Stimulated activated naive CD8-positive, alpha-beta T cell treated with anti-CD3 and anti-CD28 coated beads, Interleukin-15, Interleukin-2, amounts not matched to agents 100 U/mL and 50 U/mL, for 24 hours (primary cell): ENCODE measurements around the gene ISYNA1.

Experiments
- ATAC-seq: fragments of 150-1000 bp; cut with Tn5 transposase; one replicate; pipeline ENCODE4 v1.10.0; 2021
- DNase-seq: peaks from one replicate; pipeline ENCODE4 v3.0.0; 2021

ISYNA1 gene

GRCh38 chr19:18431351-18432197 lies 6.4 kb downstream of the ISYNA1 start:
- DNase-seq (no peak), ATAC-seq (no peak)

DNA sequence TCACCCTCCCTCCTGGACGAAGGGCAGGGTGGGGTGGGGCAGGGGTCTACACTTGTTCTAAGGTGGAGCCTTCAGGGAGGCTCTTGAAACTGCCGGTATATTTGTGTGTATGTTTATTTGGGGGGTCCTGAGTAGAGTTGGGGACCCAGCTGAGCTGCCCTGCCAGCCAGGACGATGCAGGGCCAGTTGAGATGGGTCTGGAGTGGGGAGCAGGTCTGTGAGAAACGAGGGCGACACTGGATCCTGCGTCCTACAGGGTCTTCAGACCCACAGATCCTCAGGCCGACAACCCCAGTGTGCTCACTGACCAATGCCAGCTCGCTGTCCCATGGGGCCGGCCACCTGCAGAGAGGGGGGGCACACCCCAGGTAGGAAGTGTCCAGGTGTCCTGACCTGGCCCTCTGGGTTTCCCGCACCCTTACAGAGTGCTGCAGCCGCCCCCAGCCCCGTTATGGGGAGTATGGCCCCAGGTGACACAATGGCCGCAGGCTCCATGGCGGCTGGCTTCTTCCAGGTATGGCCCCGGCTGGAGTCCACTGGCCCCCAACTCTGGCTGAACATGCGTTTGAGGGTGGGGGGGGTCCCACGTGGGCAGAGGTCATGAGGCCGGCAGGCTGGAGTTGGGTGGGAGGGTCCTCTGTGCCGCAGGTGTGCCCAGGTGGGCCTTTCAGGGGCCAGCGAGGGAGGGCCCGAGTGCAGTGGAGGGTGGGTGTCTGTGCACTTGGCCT lies 7.4 kb downstream of the ISYNA1 start:
- DNase-seq (no peak), ATAC-seq (no peak)

GRCh38 chr19:18429717-18430416 lies 8.1 kb downstream of the ISYNA1 start:
- DNase-seq (no peak), ATAC-seq (no peak)

DNA sequence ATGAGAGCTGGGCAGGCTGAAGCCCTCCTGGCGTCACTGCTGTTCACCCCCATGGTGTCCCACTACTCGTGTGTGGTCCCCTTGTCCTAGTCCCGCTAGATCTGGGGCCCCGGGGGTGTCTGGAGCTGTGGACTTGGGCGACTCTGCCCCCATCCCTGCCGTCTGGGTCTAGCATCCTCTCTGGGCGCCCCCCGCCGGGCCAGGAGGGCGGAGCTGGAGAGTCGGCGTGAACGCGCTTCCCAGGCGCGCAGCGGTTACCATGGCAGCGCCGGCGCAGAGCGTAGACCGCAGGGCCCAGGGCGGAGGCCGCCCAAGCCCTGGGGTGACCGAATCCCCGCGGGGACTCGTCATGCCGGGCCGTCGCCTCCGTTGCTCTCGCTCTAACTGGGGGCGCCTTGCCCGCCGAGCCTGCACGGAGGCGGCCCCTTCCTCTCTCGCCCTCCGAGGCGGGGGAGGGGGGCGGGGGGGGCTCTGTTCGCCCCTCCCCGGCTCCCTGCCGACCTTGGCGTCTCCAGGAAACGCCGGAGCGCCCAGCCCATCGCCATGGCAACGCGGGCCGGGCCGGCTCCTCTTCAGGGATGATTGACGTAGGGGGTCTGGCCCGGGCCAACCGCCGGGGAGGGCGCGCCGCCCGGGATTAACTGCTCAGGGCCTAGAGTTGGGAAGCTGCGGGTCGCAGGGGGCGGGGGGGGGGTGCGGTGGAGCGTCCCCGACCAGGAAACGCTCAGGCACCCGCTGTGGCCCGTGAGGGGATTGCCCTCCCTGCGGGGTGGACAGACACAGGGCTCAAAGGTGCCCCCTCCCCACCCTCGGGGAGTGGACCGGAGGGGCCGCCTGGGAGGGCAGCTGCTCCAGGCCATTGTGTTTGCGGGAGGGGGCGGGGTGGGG lies 8.9 kb downstream of the ISYNA1 start:
- peak; percentile 79 for ATAC-seq
- DNase-seq: peak; percentile 88

GRCh38 chr19:18428173-18428786 lies 9.7 kb downstream of the ISYNA1 start:
- ATAC-seq: no peak
- DNase-seq: no peak

GRCh38 chr19:18427743-18428113 lies 10.2 kb downstream of the ISYNA1 start:
- DNase-seq (no peak), ATAC-seq (no peak)

DNA sequence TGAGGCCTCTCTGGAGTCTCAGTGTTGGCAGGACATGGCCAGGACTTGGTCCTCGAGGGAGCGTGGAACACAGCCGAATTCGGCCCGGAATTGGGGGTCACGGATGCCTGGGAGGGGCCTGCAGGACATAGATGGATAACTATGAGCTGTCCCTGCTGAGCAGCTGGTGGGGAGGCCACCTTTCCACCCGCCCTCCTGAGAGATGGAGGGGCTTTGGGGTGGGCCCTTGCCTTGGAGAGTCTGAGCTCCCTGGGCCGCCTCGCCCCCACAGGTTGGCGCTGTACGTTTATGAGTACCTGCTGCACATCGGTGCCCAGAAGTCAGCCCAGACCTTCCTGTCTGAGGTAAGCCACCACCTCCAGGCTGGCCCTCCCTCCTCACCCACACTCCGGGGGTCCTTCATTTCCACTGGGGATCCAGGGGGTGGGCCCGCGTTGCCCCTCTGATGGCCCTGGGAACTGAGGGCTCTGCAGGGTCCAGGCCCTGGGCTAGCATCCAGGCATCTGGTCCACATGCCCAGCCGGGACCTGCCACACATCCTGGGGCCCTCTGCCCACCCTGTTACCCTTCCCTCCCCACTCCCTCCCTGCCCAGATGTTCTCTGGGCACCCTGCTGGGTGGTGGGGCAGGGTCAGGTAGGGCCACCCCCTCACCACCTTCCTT lies 10.7 kb downstream of the ISYNA1 start:
- no peak for ATAC-seq

GRCh38 chr19:18426416-18426767 lies 11.5 kb downstream of the ISYNA1 start:
- no peak for DNase-seq
- ATAC-seq: no peak

More for the DNA sequence above, 10.7 kb downstream of the ISYNA1 start:
- no peak for DNase-seq

DNA sequence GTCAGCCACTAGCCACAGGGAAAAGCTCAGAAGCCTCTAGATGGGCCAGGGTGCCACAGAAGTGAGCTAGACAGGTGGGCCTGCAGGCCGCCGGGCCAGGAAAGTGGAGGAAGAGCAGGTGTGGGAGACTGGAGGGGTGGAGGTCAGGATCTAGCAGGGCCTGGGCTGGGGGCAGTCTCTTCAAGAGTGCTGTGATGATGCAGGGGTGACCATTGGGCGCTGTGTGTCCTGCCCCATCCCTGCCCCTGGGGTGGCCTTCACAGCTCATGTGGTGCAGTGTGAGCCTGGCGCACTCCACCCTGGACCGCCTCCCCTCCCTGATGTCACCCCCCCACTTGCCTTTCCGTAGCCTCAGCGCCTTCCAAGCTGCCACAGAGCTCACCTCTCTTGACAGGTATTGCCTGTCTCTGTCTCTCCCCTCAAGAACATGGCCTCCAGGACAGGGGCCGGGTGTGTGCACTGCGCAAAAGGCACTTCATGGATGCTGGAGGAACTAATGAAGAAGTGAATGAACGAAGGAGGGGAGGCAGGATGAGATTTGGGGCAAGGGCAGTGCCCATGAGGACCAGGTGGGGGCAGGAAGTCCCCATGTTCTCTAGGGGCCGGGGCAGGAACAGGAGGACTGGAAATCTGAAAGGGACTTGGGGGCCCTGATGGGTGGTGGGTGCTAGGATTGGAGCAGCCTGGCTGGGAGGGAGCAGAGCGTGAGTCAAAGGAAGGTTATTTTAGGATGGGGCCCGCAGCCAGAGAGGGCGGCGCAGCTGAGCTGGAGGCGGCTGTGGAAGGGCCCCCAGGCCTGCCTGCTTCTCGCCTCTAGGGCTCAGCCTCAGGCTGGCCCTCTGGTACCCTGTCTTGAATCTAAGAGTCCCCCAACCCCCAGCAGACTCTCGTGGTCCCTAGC lies 12.2 kb downstream of the ISYNA1 start:
- ATAC-seq (no peak), DNase-seq (no peak)

GRCh38 chr19:18424890-18425514 lies 12.9 kb downstream of the ISYNA1 start:
- DNase-seq (no peak), ATAC-seq (no peak)

DNA sequence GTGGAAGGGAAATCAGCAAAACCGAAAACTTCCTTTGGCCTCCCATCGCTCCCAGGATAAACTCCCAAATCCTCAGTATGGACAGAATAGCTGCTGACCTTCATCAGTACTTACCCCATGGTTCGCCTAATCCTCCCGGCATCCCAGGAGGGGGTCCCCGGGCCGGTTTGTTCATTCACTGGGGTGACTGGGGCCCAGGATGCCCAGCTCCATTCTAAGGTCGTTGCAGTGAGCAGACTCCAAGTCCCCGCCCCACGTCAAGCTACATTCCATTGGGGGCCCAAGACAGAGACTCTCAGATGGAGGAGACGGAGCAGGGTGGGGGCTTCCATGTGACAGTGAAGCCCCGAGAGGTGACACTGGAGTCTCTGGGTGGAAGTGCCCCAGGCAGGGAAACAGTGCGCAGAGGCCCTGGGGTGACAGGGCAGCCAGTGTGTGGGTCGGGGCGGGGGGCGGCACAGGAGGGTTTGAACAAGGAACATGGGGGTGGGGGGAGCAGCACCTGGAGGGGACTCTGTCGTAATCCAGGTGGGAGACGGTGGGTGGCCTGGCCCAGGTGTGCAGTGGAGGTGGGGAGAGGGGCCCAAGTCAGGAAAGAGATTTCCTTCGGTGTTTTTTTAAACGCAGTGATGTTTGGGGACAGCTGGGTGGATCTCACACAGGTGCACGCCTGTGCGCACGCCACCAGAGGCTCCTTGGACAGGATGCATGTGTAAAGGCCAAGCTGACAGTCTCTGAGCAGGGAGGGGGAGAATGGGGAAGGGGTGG lies 13.6 kb downstream of the ISYNA1 start:
- ATAC-seq (no peak), DNase-seq (no peak)

- DNase-seq (no peak), ATAC-seq (no peak)
Measured at GRCh38 chr19:18423258-18424020, 14.5 kb downstream of the ISYNA1 start.

DNA sequence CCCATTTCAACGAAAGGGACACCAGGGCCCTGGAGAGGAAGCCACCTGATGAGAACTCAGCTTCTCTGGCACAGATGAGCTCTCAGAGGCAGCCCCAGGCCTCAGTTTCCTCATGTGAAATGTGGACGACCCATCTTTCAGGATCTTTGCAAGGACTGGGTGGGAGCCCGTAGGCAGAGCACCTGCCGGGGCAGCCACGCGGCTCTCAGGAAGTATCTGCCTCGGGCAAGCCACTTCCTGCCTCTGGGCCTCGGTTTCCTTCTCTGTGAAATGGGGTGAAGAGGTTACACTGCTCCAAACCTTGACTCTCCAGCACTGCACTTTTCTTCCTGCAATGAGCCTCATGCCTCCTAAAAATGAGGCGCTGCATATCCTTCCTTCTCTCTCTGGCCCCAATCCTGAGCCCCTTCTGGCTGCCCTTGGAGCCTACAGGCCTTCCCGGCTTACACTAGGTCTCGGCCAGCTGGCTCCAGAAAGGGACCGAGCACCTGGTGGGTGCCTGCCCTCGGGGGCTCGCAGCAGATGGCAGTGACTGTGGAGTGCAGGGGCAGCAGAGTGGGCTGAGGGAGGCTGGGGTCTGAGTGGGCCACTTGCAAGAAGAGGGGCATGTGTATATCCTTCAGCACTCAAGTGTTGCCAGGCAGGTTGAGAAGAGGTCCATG lies 15.3 kb downstream of the ISYNA1 start:
- ATAC-seq (no peak), DNase-seq (no peak)

DNA sequence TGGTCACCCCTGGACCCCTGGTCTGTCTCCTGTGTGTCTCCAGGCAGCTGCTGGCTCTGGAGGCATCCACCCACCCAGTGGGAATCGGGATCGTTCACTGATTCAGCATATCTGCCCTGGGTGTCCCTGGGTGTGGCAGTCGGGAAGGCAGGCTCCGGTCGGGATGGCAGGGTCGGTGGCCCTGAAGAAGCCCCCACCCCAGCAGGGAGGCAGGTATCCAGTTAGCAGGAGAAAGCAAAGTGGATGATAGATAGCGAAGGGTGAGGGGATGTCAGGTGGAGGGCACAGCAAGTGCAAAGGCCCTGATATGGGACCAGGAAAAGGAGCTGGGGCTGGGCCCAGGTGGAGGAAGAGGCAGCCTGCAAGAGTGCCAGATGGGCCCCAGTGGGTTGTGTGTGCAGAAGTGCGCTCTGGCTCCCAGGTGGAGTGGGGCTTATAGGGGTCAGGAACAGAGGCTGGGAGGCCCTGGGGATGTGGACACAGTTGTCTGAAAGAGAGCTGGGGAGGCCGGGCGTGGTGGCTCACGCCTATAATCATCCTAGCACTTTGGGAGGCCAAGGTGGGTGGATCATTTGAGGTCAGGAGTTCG lies 16.5 kb downstream of the ISYNA1 start:
- ATAC-seq: no peak
- no peak for DNase-seq

DNA sequence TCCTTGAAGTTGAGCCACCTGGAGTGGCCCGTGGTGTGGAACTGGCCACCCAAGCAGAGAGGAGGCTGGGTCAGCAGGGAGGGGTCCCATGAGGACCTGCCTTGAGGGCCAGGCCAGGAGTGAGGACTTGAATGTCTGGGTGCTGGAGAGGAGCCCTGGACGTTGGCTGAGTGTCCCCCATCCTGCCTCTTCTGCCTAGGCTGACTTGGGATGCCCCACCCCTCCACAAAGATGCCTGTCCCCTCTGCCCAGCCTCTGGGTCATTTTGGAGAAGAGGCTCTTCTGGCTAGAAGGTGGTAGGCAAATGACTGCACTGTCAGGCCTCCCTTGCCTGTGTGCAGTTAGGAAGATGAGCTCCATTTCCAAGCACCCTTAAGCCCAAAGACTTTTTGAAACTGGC lies 17.0 kb downstream of the ISYNA1 start:
- no peak for DNase-seq

GRCh38 chr19:18419699-18420460 lies 18.1 kb downstream of the ISYNA1 start:
- peak; percentile 19 for ATAC-seq
- peak; percentile 61 for DNase-seq

More for the DNA sequence above, 17.0 kb downstream of the ISYNA1 start:
- no peak for ATAC-seq
